HT-29 (cell line): ENCODE results near the gene DIAPH3. TPM values are rescaled to one million over a fixed set of nuclear protein-coding genes. Genes with fewer than 3 reads are reported as not detected.

Experiments
- DNase-seq: peaks from one replicate; pipeline ENCODE4 v3.0.0-alpha.2; 2015; ENCODE audit warnings: low spot score
- total RNA-seq: library from RNA; depleted of rRNA; stranded (reverse); fragments of >200 nt; shearing (Covaris generic); gene quantifications from 2 replicates; pipeline ENCODE4 v1.2.3, GENCODE V29; 2014

DIAPH3 gene
- total RNA-seq, 1 experiment from 2014 or later = 7.9 TPM

GRCh38 chr13:59721926-59722910 lies 441.5 kb downstream of the DIAPH3 start:
- DNase-seq = no peak

- DNase-seq = no peak
Observed at GRCh38 chr13:59715611-59716010, 448.1 kb downstream of the DIAPH3 start.

- no peak for DNase-seq
Observed at GRCh38 chr13:59710996-59711701, 452.6 kb downstream of the DIAPH3 start.

GRCh38 chr13:59710416-59710815 lies 453.3 kb downstream of the DIAPH3 start:
- no peak for DNase-seq

GRCh38 chr13:59706101-59706976 lies 457.4 kb downstream of the DIAPH3 start:
- no peak for DNase-seq

GRCh38 chr13:59702269-59702668 lies 461.5 kb downstream of the DIAPH3 start:
- DNase-seq = no peak

- no peak for DNase-seq
Observed at GRCh38 chr13:59701261-59701660, 462.5 kb downstream of the DIAPH3 start.

GRCh38 chr13:59700281-59700680 lies 463.4 kb downstream of the DIAPH3 start:
- DNase-seq = no peak

GRCh38 chr13:59696271-59696670 lies 467.5 kb downstream of the DIAPH3 start:
- no peak for DNase-seq

GRCh38 chr13:59691501-59692066 lies 472.1 kb downstream of the DIAPH3 start:
- no peak for DNase-seq

GRCh38 chr13:59690857-59691500 lies 472.7 kb downstream of the DIAPH3 start:
- DNase-seq = no peak

- no peak for DNase-seq
Observed at GRCh38 chr13:59689057-59689456, 474.7 kb downstream of the DIAPH3 start.

GRCh38 chr13:59686798-59687394 lies 476.8 kb downstream of the DIAPH3 start:
- DNase-seq = no peak

GRCh38 chr13:59684105-59684504 lies 479.6 kb downstream of the DIAPH3 start:
- DNase-seq = no peak

- no peak for DNase-seq
Observed at GRCh38 chr13:59681636-59682311, 482.0 kb downstream of the DIAPH3 start.

- peak; percentile 73 for DNase-seq
Observed at GRCh38 chr13:59680429-59681024, 483.2 kb downstream of the DIAPH3 start.

GRCh38 chr13:59679254-59679653 lies 484.5 kb downstream of the DIAPH3 start:
- DNase-seq = no peak

GRCh38 chr13:59677966-59678814 lies 485.5 kb downstream of the DIAPH3 start:
- DNase-seq = peak; percentile 71
